Putamen (tissue), 1 donor: ENCODE data around the gene PDE6D.

ENCODE experiments used
- DNase-seq: peaks from one replicate; pipeline ENCODE4 v3.0.0-alpha.2; 2016; ENCODE audit warnings: low spot score

PDE6D gene

DNA sequence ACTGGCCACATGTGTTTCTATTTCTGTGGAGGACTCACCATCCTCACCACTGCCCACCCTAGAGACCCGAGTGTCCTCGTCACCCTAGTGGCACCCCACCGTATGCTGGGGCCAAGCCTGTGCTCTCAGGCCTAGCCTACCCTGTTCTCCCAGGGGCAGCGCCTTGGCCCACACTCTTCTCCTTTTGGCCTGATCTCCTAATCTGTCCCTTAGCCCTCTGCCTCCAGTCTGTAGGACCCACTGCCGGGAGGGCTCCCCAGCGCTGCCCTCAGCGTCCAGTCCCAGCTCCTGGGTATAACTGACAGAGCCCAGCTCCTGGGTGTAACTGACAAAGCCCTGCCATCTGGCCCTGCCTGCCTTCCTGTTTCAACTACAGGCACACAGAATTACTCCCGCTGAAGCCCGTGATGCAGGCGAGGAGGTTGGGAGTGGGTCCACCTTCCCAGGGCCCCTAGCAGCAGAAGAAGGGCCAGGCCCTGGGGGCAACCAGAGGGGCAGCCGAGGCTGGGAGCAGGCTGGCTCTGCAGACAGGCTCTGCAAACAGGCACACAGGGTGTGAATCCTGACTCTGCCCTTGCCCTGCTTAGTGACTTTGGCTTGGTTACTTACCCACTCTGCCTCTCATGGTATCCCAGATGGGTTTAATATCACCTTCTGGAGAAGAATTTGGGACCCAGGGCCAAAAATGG is 98.3 kb downstream of the PDE6D start:
- no peak for DNase-seq
